WTC11 (cell line): ENCODE measurements around the gene AHNAK2. TPM values are rescaled to one million over a fixed set of nuclear protein-coding genes. Genes with fewer than 3 reads are reported as not detected.

ENCODE experiments used
- ATAC-seq: fragments of 200-7000 bp; cut with Tn5 transposase; 2 replicates; pipeline ENCODE4 v1.10.0; 2021; ENCODE audit warnings: mild to moderate bottlenecking, moderate library complexity
- CTCF ChIA-PET: fragments of 300-600 bp; sonication (Branson Sonifier 250); formaldehyde crosslinking; loops from one replicate; lab custom pipeline; 2021; ENCODE audit warnings: antibody characterized with exemption; lab: Charles Lee
- POLR2A ChIA-PET: fragments of 350-600 bp; sonication (Branson Sonifier 250); formaldehyde crosslinking; loops from one replicate; lab custom pipeline; 2021; ENCODE audit warnings: antibody characterized with exemption; lab: Charles Lee
- DNase-seq: peaks from one replicate; pipeline ENCODE4 v3.0.0; 2021; ENCODE audit warnings: low spot score
- H3K27ac Mint-ChIP-seq: 2 replicates; pipeline ENCODE4 v1.8.0; 2021; ENCODE audit warnings: mixed read lengths
- H3K27me3 Mint-ChIP-seq: 2 replicates; pipeline ENCODE4 v1.8.0; 2021; ENCODE audit warnings: low read depth, mild to moderate bottlenecking, moderate library complexity, mixed read lengths
- H3K36me3 Mint-ChIP-seq: 2 replicates; pipeline ENCODE4 v1.8.0; 2021; ENCODE audit warnings: mixed read lengths
- H3K4me1 Mint-ChIP-seq: 2 replicates; pipeline ENCODE4 v1.8.0; 2022; ENCODE audit warnings: mixed read lengths
- H3K4me3 Mint-ChIP-seq: 2 replicates; pipeline ENCODE4 v1.8.0; 2021; ENCODE audit warnings: mild to moderate bottlenecking, moderate library complexity, mixed read lengths
- H3K9me3 Mint-ChIP-seq: 2 replicates; pipeline ENCODE4 v1.8.0; 2021; ENCODE audit warnings: mixed read lengths
- HMGA2 ChIP-seq: fragments of 250-450 bp; sonication (Bioruptor Pico); IDR thresholded peaks from 2 replicates; pipeline ENCODE4 v1.4.0; 2021; ENCODE audit warnings: mild to moderate bottlenecking, moderate library complexity
- JAZF1 ChIP-seq: fragments of 250-450 bp; sonication (Bioruptor Pico); IDR thresholded peaks from 2 replicates; pipeline ENCODE4 v1.9.0; 2021; ENCODE audit warnings: moderate library complexity, mild to moderate bottlenecking, inconsistent platforms
- JUN ChIP-seq: sonication (generic); formaldehyde crosslinking; IDR thresholded peaks from 2 replicates; pipeline ENCODE4 v1.8.0; 2023; ENCODE audit warnings: mild to moderate bottlenecking, missing genetic modification reagents
- KAT7 ChIP-seq: sonication (generic); formaldehyde crosslinking; IDR thresholded peaks from 2 replicates; pipeline ENCODE4 v1.8.1; 2023; ENCODE audit warnings: missing genetic modification reagents, mild to moderate bottlenecking, borderline replicate concordance
- MYBL2 ChIP-seq: sonication (generic); formaldehyde crosslinking; IDR thresholded peaks from 2 replicates; pipeline ENCODE4 v1.8.1; 2023; ENCODE audit warnings: mild to moderate bottlenecking, moderate library complexity, missing genetic modification reagents
- NFYB ChIP-seq: sonication (generic); formaldehyde crosslinking; conservative IDR thresholded peaks from 2 replicates; pipeline ENCODE4 v1.8.0; 2022; ENCODE audit warnings: low read depth, missing genetic modification reagents
- RORB ChIP-seq: fragments of 250-450 bp; sonication (Bioruptor Pico); IDR thresholded peaks from 2 replicates; pipeline ENCODE4 v1.9.0; 2021; ENCODE audit warnings: mild to moderate bottlenecking
- ZBTB21 ChIP-seq: sonication (generic); formaldehyde crosslinking; IDR thresholded peaks from 2 replicates; pipeline ENCODE4 v1.8.1; 2023; ENCODE audit warnings: mild to moderate bottlenecking, missing genetic modification reagents, borderline replicate concordance
- ZNF396 ChIP-seq: fragments of 250-450 bp; sonication (Bioruptor Pico); IDR thresholded peaks from 2 replicates; pipeline ENCODE4 v1.8.0; 2021; ENCODE audit warnings: mild to moderate bottlenecking, moderate library complexity, borderline replicate concordance
- total RNA-seq: library from RNA; stranded (reverse); gene quantifications from 3 replicates; pipeline ENCODE4 v1.2.3, GENCODE V29; 2021
- TF ChIP-seq, protein P1 (sequence below): sonication (generic); formaldehyde crosslinking; IDR thresholded peaks from 2 replicates; pipeline ENCODE4 v1.8.1; 2022; ENCODE audit warnings: mild to moderate bottlenecking, missing genetic modification reagents, moderate library complexity, borderline replicate concordance
- TF ChIP-seq, protein P2 (sequence below): sonication (generic); formaldehyde crosslinking; IDR thresholded peaks from 2 replicates; pipeline ENCODE4 v1.8.1; 2022; ENCODE audit warnings: missing genetic modification reagents, borderline replicate concordance
- TF ChIP-seq, protein P3 (sequence below): fragments of 250-450 bp; sonication (Bioruptor Pico); IDR thresholded peaks from 2 replicates; pipeline ENCODE4 v1.9.0; 2021; ENCODE audit warnings: mild to moderate bottlenecking
- TF ChIP-seq, protein P4 (sequence below): sonication (generic); formaldehyde crosslinking; IDR thresholded peaks from 2 replicates; pipeline ENCODE4 v1.8.1; 2023; ENCODE audit warnings: mild to moderate bottlenecking, missing genetic modification reagents
- TF ChIP-seq, protein P5 (sequence below): sonication (generic); formaldehyde crosslinking; IDR thresholded peaks from 2 replicates; pipeline ENCODE4 v1.8.0; 2023; ENCODE audit warnings: missing genetic modification reagents, mild to moderate bottlenecking, borderline replicate concordance
- TF ChIP-seq, protein P6 (sequence below): fragments of 200-600 bp; IDR thresholded peaks from 2 replicates; pipeline ENCODE4 v1.8.0; 2022; ENCODE audit warnings: antibody characterized with exemption
- TF ChIP-seq, protein P7 (sequence below): sonication (generic); formaldehyde crosslinking; IDR thresholded peaks from 2 replicates; pipeline ENCODE4 v1.8.1; 2023; ENCODE audit warnings: mild to moderate bottlenecking, missing genetic modification reagents, borderline replicate concordance

Gene AHNAK2
- total RNA-seq, 1 experiment from 2014 or later: 3.5 TPM

DNA sequence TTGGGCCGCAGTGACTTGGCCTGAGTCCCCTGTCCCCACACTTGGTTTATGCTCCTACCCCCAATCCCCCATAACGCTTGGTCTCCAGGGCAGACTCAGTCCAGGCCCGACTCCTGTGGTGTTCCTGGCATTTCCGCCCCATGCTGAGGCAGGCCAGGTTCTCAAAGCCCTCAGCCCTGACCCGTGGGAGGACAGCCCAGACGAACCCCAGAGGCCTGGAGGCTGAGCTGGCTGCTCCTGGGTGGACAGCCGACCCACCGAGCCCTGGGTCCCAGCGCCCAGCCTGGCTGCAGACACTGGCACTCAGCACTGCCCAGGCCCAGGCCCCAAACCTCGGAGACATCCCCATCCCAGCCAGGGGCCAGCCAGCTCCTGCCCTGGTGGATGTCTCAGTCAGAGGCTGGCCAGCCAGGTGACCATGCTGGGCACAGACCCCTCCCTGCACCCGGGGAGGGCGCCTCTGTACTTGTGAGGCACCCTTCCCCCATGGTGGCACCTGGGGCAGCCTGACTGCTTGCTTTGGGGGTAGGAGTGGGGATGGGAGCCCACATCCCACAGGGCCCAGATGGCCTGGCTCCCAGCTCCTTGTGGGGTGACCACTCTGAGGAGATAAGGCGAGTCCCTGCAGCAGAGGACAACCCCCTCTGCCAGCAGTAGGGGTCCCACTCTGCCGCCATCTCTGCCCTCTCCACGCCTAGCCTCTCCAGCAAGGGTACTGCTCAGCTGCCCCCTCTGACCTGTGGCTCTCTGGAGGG is 52.1 kb downstream of the AHNAK2 start:
- ChIA-PET POLR2A (no interaction called here), CTCF (interaction anchor here (0.6 to 1.1 kb wide), 2 partner anchors 30 to 164 kb away, joined by 3 to 4 read pairs; no protein-coding TSS in a partner anchor)
- DNase-seq: no peak
- Mint-ChIP-seq H3K9me3 (peaks cover 5% of the 10 kb centered on the region), H3K27ac (no peak overlapping the region), H3K27me3 (peaks cover 13% of the 10 kb centered on the region), H3K36me3 (no peaks in the 10 kb centered on the region), H3K4me3 (no peak overlapping the region), H3K4me1 (no peaks in the 10 kb centered on the region)
- ATAC-seq: no peak
- TF ChIP-seq, protein P1, sequence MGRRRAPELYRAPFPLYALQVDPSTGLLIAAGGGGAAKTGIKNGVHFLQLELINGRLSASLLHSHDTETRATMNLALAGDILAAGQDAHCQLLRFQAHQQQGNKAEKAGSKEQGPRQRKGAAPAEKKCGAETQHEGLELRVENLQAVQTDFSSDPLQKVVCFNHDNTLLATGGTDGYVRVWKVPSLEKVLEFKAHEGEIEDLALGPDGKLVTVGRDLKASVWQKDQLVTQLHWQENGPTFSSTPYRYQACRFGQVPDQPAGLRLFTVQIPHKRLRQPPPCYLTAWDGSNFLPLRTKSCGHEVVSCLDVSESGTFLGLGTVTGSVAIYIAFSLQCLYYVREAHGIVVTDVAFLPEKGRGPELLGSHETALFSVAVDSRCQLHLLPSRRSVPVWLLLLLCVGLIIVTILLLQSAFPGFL: no peak
- TF ChIP-seq RORB (CRISPR knock-in tag): no peak
- TF ChIP-seq HMGA2 (CRISPR knock-in tag): no peak
- TF ChIP-seq, protein P2, sequence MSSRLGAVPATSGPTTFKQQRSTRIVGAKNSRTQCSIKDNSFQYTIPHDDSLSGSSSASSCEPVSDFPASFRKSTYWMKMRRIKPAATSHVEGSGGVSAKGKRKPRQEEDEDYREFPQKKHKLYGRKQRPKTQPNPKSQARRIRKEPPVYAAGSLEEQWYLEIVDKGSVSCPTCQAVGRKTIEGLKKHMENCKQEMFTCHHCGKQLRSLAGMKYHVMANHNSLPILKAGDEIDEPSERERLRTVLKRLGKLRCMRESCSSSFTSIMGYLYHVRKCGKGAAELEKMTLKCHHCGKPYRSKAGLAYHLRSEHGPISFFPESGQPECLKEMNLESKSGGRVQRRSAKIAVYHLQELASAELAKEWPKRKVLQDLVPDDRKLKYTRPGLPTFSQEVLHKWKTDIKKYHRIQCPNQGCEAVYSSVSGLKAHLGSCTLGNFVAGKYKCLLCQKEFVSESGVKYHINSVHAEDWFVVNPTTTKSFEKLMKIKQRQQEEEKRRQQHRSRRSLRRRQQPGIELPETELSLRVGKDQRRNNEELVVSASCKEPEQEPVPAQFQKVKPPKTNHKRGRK (CRISPR knock-in tag): no peak
- TF ChIP-seq, protein P3, sequence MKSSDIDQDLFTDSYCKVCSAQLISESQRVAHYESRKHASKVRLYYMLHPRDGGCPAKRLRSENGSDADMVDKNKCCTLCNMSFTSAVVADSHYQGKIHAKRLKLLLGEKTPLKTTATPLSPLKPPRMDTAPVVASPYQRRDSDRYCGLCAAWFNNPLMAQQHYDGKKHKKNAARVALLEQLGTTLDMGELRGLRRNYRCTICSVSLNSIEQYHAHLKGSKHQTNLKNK: no peak
- TF ChIP-seq, protein P4, sequence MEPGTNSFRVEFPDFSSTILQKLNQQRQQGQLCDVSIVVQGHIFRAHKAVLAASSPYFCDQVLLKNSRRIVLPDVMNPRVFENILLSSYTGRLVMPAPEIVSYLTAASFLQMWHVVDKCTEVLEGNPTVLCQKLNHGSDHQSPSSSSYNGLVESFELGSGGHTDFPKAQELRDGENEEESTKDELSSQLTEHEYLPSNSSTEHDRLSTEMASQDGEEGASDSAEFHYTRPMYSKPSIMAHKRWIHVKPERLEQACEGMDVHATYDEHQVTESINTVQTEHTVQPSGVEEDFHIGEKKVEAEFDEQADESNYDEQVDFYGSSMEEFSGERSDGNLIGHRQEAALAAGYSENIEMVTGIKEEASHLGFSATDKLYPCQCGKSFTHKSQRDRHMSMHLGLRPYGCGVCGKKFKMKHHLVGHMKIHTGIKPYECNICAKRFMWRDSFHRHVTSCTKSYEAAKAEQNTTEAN: no peak
- TF ChIP-seq ZNF396 (CRISPR knock-in tag): no peak
- no peak for TF ChIP-seq ZBTB21
- TF ChIP-seq NFYB: no peak
- TF ChIP-seq JAZF1: no peak
- TF ChIP-seq, protein P5, sequence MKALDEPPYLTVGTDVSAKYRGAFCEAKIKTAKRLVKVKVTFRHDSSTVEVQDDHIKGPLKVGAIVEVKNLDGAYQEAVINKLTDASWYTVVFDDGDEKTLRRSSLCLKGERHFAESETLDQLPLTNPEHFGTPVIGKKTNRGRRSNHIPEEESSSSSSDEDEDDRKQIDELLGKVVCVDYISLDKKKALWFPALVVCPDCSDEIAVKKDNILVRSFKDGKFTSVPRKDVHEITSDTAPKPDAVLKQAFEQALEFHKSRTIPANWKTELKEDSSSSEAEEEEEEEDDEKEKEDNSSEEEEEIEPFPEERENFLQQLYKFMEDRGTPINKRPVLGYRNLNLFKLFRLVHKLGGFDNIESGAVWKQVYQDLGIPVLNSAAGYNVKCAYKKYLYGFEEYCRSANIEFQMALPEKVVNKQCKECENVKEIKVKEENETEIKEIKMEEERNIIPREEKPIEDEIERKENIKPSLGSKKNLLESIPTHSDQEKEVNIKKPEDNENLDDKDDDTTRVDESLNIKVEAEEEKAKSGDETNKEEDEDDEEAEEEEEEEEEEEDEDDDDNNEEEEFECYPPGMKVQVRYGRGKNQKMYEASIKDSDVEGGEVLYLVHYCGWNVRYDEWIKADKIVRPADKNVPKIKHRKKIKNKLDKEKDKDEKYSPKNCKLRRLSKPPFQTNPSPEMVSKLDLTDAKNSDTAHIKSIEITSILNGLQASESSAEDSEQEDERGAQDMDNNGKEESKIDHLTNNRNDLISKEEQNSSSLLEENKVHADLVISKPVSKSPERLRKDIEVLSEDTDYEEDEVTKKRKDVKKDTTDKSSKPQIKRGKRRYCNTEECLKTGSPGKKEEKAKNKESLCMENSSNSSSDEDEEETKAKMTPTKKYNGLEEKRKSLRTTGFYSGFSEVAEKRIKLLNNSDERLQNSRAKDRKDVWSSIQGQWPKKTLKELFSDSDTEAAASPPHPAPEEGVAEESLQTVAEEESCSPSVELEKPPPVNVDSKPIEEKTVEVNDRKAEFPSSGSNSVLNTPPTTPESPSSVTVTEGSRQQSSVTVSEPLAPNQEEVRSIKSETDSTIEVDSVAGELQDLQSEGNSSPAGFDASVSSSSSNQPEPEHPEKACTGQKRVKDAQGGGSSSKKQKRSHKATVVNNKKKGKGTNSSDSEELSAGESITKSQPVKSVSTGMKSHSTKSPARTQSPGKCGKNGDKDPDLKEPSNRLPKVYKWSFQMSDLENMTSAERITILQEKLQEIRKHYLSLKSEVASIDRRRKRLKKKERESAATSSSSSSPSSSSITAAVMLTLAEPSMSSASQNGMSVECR (CRISPR knock-in tag): no peak
- no peak for TF ChIP-seq JUN
- TF ChIP-seq KAT7 (CRISPR knock-in tag): no peak
- TF ChIP-seq, protein P6, sequence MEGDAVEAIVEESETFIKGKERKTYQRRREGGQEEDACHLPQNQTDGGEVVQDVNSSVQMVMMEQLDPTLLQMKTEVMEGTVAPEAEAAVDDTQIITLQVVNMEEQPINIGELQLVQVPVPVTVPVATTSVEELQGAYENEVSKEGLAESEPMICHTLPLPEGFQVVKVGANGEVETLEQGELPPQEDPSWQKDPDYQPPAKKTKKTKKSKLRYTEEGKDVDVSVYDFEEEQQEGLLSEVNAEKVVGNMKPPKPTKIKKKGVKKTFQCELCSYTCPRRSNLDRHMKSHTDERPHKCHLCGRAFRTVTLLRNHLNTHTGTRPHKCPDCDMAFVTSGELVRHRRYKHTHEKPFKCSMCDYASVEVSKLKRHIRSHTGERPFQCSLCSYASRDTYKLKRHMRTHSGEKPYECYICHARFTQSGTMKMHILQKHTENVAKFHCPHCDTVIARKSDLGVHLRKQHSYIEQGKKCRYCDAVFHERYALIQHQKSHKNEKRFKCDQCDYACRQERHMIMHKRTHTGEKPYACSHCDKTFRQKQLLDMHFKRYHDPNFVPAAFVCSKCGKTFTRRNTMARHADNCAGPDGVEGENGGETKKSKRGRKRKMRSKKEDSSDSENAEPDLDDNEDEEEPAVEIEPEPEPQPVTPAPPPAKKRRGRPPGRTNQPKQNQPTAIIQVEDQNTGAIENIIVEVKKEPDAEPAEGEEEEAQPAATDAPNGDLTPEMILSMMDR: no peak
- TF ChIP-seq, protein P7, sequence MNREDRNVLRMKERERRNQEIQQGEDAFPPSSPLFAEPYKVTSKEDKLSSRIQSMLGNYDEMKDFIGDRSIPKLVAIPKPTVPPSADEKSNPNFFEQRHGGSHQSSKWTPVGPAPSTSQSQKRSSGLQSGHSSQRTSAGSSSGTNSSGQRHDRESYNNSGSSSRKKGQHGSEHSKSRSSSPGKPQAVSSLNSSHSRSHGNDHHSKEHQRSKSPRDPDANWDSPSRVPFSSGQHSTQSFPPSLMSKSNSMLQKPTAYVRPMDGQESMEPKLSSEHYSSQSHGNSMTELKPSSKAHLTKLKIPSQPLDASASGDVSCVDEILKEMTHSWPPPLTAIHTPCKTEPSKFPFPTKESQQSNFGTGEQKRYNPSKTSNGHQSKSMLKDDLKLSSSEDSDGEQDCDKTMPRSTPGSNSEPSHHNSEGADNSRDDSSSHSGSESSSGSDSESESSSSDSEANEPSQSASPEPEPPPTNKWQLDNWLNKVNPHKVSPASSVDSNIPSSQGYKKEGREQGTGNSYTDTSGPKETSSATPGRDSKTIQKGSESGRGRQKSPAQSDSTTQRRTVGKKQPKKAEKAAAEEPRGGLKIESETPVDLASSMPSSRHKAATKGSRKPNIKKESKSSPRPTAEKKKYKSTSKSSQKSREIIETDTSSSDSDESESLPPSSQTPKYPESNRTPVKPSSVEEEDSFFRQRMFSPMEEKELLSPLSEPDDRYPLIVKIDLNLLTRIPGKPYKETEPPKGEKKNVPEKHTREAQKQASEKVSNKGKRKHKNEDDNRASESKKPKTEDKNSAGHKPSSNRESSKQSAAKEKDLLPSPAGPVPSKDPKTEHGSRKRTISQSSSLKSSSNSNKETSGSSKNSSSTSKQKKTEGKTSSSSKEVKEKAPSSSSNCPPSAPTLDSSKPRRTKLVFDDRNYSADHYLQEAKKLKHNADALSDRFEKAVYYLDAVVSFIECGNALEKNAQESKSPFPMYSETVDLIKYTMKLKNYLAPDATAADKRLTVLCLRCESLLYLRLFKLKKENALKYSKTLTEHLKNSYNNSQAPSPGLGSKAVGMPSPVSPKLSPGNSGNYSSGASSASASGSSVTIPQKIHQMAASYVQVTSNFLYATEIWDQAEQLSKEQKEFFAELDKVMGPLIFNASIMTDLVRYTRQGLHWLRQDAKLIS (CRISPR knock-in tag): no peak
- TF ChIP-seq MYBL2 (CRISPR knock-in tag): no peak
